Fibroblast of lung (primary cell): Measurements from ENCODE around the gene ACAN. TPM values are rescaled to one million over a fixed set of nuclear protein-coding genes. Genes with fewer than 3 reads are reported as not detected.

Experiments
- DNase-seq, 2 donors: peaks; one replicate each; pipeline versions ENCODE4 v3.0.0 to v3.0.0-alpha.2; 2010; ENCODE audit warnings: low read depth in 2 of 2
- H2AFZ ChIP-seq: 2 replicates; pipeline ENCODE4 v1.5.1; 2012; ENCODE audit warnings: low read length, control low read depth, inconsistent platforms
- H3K27ac ChIP-seq: 2 replicates; pipeline ENCODE4 v1.5.1; 2011; ENCODE audit warnings: low read length, control low read depth; ENCODE audit not compliant: insufficient read depth
- H3K27me3 ChIP-seq: 2 replicates; pipeline ENCODE4 v1.5.1; 2011; ENCODE audit warnings: mild to moderate bottlenecking, low read length; ENCODE audit not compliant: control insufficient read depth, insufficient read depth
- H3K36me3 ChIP-seq: 2 replicates; pipeline ENCODE4 v1.5.1; 2011; ENCODE audit warnings: low read length; ENCODE audit not compliant: control insufficient read depth, insufficient read depth
- H3K4me1 ChIP-seq: 2 replicates; pipeline ENCODE4 v1.5.1; 2011; ENCODE audit warnings: low read length; ENCODE audit not compliant: control insufficient read depth, insufficient read depth; ENCODE audit errors: extremely low read depth
- H3K4me2 ChIP-seq: 2 replicates; pipeline ENCODE4 v1.5.1; 2011; ENCODE audit warnings: low read length, control low read depth; ENCODE audit not compliant: insufficient read depth; ENCODE audit errors: extremely low read depth
- H3K4me3 ChIP-seq, 4 experiments: fragments of 200-600 bp in 1 of 4; sonication (generic) in 1 of 4; replicated peaks in 1 of 4; 2 replicates each; pipeline ENCODE4 v1.5.1; 2011 to 2016; ENCODE audit warnings: low read length in 4 of 4, low read depth in 3 of 4, mild to moderate bottlenecking in 3 of 4, control low read depth in 2 of 4, inconsistent platforms in 1 of 4, mixed read lengths in 1 of 4; ENCODE audit not compliant: insufficient read depth in 1 of 4; ENCODE audit errors: control extremely low read depth in 1 of 4
- H3K79me2 ChIP-seq: 2 replicates; pipeline ENCODE4 v1.5.1; 2012; ENCODE audit warnings: mild to moderate bottlenecking, low read length, inconsistent platforms; ENCODE audit not compliant: control insufficient read depth, insufficient read depth
- H3K9ac ChIP-seq: 2 replicates; pipeline ENCODE4 v1.5.1; 2011; ENCODE audit warnings: mild to moderate bottlenecking, low read length, control low read depth; ENCODE audit not compliant: insufficient read depth
- H3K9me3 ChIP-seq: 2 replicates; pipeline ENCODE4 v1.5.1; 2012; ENCODE audit warnings: low read depth, low read length; ENCODE audit not compliant: control insufficient read depth, insufficient read depth
- H4K20me1 ChIP-seq: 2 replicates; pipeline ENCODE4 v1.5.1; 2011; ENCODE audit warnings: low read length; ENCODE audit not compliant: control insufficient read depth, insufficient read depth; ENCODE audit errors: extremely low read depth
- CTCF ChIP-seq, 2 donors: IDR thresholded peaks in 1 of 2; conservative IDR thresholded peaks in 1 of 2; 1 replicate in 1 of 2; 2 replicates in 1 of 2; pipeline ENCODE4 v1.5.1; 2011 to 2012; ENCODE audit warnings: low read length in 2 of 2, control low read depth in 1 of 2, inconsistent platforms in 1 of 2, low read depth in 1 of 2, mild to moderate bottlenecking in 1 of 2
- EZH2 ChIP-seq: IDR thresholded peaks from 2 replicates; pipeline ENCODE4 v1.5.1; 2012; ENCODE audit warnings: low read length, control low read depth, mild to moderate bottlenecking; ENCODE audit errors: missing control alignments
- polyA plus RNA-seq, 2 donors: library from polyadenylated mRNA; depleted of rRNA in 1 of 2; stranded (reverse) in 1 of 2; unstranded in 1 of 2; fragments of >200 nt; gene quantifications; 2 replicates each; pipeline ENCODE4 v1.2.1, GENCODE V29; 2011 to 2012; ENCODE audit warnings: missing spikeins in 1 of 2
- total RNA-seq: library from RNA; depleted of rRNA; stranded (reverse); fragments of >200 nt; gene quantifications from 2 replicates; pipeline ENCODE4 v1.2.1, GENCODE V29; 2014

The ACAN gene
- total and polyA plus RNA-seq, 2 donors (not counting 1 experiment from before 2014, with no cell fraction given): under 0.01 to 3.0 TPM

GRCh38 chr15:88843334-88843733 lies 40.1 kb downstream of the ACAN start:
- Histone ChIP-seq H3K79me2 (no peaks in the 10 kb centered on the region), H3K4me2 (no peak overlapping the region), H2AFZ (no peak overlapping the region), H3K9ac (no peak overlapping the region), H3K4me1 (no peaks in the 10 kb centered on the region), H3K9me3 (no peaks in the 10 kb centered on the region), H3K36me3 (no peaks in the 10 kb centered on the region), H3K4me3 (no peak overlapping the region), H3K27me3 (no peaks in the 10 kb centered on the region), H4K20me1 (no peaks in the 10 kb centered on the region), H3K27ac (no peak overlapping the region)
- TF ChIP-seq EZH2 (no peak), CTCF (conservative IDR thresholded peaks at IDR 0.05 in 1 of 2, IDR thresholded peaks at IDR 0.05 in 1 of 2; ENCODE audit: low read depth in 1 of 2, low read length in 2 of 2) (no peak)
- DNase-seq: no peak

- no peaks in the 10 kb centered on the region for H3K4me1 ChIP-seq
- H3K9ac ChIP-seq: no peak overlapping the region
- DNase-seq: no peak
- no peaks in the 10 kb centered on the region for H3K27me3 ChIP-seq
- H3K36me3 ChIP-seq: no peaks in the 10 kb centered on the region
- H3K9me3 ChIP-seq: no peaks in the 10 kb centered on the region
- H4K20me1 ChIP-seq: no peaks in the 10 kb centered on the region
- H3K4me3 ChIP-seq: no peak overlapping the region
- no peak overlapping the region for H3K4me2 ChIP-seq
- no peaks in the 10 kb centered on the region for H3K79me2 ChIP-seq
- no peak overlapping the region for H2AFZ ChIP-seq
- H3K27ac ChIP-seq: no peak overlapping the region
- TF ChIP-seq EZH2 (no peak), CTCF (conservative IDR thresholded peaks at IDR 0.05 in 1 of 2, IDR thresholded peaks at IDR 0.05 in 1 of 2; ENCODE audit: low read depth in 1 of 2, low read length in 2 of 2) (no peak)
These were observed 41.6 kb downstream of the ACAN start for GRCh38 chr15:88844749-88845386.

GRCh38 chr15:88845616-88846015 lies 42.4 kb downstream of the ACAN start:
- no peaks in the 10 kb centered on the region for H3K4me1 ChIP-seq
- H3K9me3 ChIP-seq: no peaks in the 10 kb centered on the region
- no peaks in the 10 kb centered on the region for H3K27me3 ChIP-seq
- H3K9ac ChIP-seq: no peak overlapping the region
- H4K20me1 ChIP-seq: no peaks in the 10 kb centered on the region
- no peak overlapping the region for H3K4me2 ChIP-seq
- H3K36me3 ChIP-seq: no peaks in the 10 kb centered on the region
- H3K79me2 ChIP-seq: no peaks in the 10 kb centered on the region
- no peak overlapping the region for H3K4me3 ChIP-seq
- no peak for DNase-seq
- TF ChIP-seq EZH2 (no peak), CTCF (conservative IDR thresholded peaks at IDR 0.05 in 1 of 2, IDR thresholded peaks at IDR 0.05 in 1 of 2; ENCODE audit: low read depth in 1 of 2, low read length in 2 of 2) (no peak)
- H3K27ac ChIP-seq: no peak overlapping the region
- no peak overlapping the region for H2AFZ ChIP-seq
